ENCODE measurements around the gene PPM1H.

GRCh38 chr12:62728741-62729140 lies 206.2 kb downstream of the PPM1H start:
- TF ChIP-seq CTCF (IDR thresholded peaks at IDR 0.05; ENCODE audit: low read length) (no peak), EZH2 (IDR thresholded peaks at IDR 0.05; ENCODE audit: borderline replicate concordance, low read length) (no peak)

All from OCI-LY1 (cell line).